HAP-1 (cell line): ENCODE results near the gene FAHD1.
"Not testable (repeated sequence)": the region's sequence is repeated elsewhere in the genome, so short reads cannot be mapped to it uniquely, and the experiment has no call there.

Experiments used
- DNase-seq, 2 experiments: peaks; one replicate each; pipeline ENCODE4 v3.0.0-alpha.2; 2016 to 2020; ENCODE audit warnings: low spot score in 2 of 2
- H3K27me3 ChIP-seq: fragments of 250-450 bp; sonication (Bioruptor Pico); 2 replicates; pipeline ENCODE4 v1.5.1; 2020; ENCODE audit warnings: low read depth, mild to moderate bottlenecking, moderate library complexity
- H3K36me3 ChIP-seq: fragments of 250-450 bp; sonication (Bioruptor Pico); replicated peaks from 2 replicates; pipeline ENCODE4 v1.5.1; 2020; ENCODE audit warnings: mild to moderate bottlenecking
- H3K4me1 ChIP-seq: fragments of 250-450 bp; sonication (Bioruptor Pico); 2 replicates; pipeline ENCODE4 v1.5.1; 2020; ENCODE audit warnings: mild to moderate bottlenecking
- H3K4me3 ChIP-seq: fragments of 250-450 bp; sonication (Bioruptor Pico); 2 replicates; pipeline ENCODE4 v1.5.1; 2020; ENCODE audit warnings: mild to moderate bottlenecking, moderate library complexity
- H3K9me3 ChIP-seq: fragments of 250-450 bp; sonication (Bioruptor Pico); 2 replicates; pipeline ENCODE4 v1.5.1; 2020; ENCODE audit warnings: mild to moderate bottlenecking, moderate library complexity
- in situ Hi-C: fragments of 300-500 bp; cut with MboI; formaldehyde crosslinking; loops from 3 replicates; pipeline ENCODE4 v1.14.3; 2020; ENCODE audit warnings: low sequenced_read_pairs, inconsistent platforms, mixed read lengths

Gene FAHD1

DNA sequence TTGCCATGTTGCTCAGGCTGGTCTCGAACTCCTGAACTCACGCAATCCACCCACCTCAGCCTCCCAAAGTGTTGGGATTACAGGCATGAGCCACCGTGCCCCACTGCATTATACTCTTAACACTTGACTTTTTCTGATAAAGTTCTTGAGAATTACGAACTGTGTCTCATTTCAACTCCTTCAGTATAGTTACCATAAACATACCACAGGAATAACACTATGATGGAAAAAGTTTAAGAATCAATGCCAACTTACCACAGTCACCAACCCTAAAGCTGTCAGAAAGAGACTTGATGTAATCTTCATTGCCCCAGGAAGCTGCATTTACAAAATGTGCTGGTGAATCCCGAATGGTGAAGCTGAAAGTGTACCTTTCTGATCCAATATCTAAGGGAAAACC, 34.7 kb downstream of the FAHD1 start:
- Histone ChIP-seq H3K4me3 (no peak overlapping the region), H3K4me1 (no peaks in the 10 kb centered on the region), H3K9me3 (no peaks in the 10 kb centered on the region), H3K27me3 (peaks cover 52% of the 10 kb centered on the region), H3K36me3 (no peaks in the 10 kb centered on the region)
- DNase-seq: no peak
- in situ Hi-C loops: no loop called here

DNA sequence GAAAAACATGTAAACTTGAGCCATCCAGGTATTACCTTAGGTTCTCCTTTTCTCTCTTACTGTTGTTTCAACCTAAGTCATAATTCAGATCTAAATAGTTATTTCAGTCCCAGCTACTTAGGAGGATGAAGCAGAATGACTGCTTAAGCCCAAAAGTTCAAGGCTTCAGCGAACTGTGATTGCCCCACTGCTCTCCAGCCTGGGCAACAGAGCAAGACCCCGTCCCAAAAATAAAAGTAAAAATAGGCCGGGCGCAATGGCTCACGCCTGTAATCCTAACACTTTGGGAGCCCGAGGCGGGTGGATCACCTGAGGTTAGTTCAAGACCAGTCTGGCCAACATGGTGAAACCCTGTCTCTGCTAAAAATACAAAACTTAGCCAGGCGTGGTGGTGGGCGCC, 35.4 kb downstream of the FAHD1 start:
- Histone ChIP-seq H3K9me3 (no peaks in the 10 kb centered on the region), H3K4me3 (no peak overlapping the region), H3K4me1 (no peaks in the 10 kb centered on the region), H3K36me3 (no peaks in the 10 kb centered on the region), H3K27me3 (peaks cover 46% of the 10 kb centered on the region)
- DNase-seq: no peak
- in situ Hi-C loops: no loop called here

DNA sequence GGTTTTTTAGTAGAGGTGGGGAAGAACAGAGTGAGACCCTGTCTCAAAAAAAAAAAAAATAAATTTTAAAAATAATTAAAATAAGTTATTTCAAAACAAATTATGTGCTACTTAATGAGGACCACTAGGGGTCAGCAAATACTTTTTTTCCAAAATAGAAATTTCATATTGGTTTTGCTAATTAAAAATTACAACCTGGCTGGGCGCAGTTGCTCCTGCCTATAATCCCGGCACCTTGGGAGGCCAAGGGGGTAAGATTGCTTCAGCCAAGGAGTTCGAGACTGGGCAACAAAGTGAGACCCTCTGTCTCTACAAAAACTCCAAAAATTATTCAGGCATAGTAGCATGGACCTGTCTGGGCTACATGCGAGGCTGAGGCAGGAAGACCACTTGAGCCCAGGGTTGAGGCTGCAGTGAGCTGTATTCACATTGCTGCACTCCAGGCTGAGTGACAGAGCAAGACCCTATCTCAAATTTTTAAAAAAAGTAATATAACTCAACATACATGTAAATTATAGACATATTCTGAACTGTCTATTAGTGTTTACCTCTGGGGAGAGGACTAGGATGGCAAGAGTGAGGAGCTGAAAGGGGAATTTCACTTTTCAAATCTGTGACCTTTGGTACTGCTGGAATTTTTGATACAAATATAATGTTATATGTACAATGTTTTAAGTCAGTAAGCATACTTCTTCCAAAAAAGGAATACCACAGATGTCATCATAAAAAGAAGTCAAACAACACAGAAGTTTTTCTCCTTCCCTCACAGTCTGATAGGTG, 36.9 kb downstream of the FAHD1 start:
- no peaks in the 10 kb centered on the region for H3K9me3 ChIP-seq
- no peak overlapping the region for H3K4me3 ChIP-seq
- no peaks in the 10 kb centered on the region for H3K36me3 ChIP-seq
- peak; percentile 29 to 46 for DNase-seq
- H3K27me3 ChIP-seq: peaks cover 35% of the 10 kb centered on the region
- in situ Hi-C loops: no loop called here
- H3K4me1 ChIP-seq: no peaks in the 10 kb centered on the region

DNA sequence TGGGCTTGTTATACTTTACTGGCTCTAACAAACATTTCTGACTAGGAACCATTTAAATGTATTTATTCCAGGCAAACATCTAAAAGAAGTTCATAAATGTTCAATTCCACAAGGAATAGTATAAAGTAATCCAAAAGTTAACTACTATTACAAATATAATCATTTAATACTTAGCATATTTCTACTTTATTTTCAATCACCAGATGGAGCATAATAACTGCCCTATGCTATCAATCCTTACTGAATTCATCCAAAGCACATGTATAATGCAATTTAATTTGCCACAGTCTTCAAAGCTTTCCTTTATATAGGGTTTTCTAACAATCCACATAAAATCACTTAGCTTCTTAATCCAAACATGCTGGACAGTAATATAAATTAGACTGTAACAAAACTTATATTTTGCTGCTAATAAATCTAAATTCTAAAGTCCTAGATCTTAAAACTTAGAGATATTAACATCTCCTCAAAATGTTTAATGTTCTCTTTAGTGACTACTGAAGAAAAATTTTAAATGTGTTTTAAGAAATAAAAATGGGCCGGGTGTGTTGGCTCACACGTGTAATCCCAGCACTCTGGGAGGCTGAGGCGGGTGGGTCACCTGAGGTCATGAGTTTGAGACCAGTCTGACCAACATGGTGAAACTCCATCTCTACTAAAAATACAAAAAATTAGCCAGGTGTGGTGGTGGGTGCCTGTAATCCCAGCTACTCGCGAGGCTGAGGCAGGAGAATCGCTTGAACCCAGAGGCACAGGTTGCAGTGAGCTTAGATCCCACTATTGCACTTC, 39.1 kb downstream of the FAHD1 start:
- in situ Hi-C loops: no loop called here
- no peaks in the 10 kb centered on the region for H3K36me3 ChIP-seq
- H3K27me3 ChIP-seq: peaks cover 13% of the 10 kb centered on the region
- no peak overlapping the region for H3K4me3 ChIP-seq
- no peaks in the 10 kb centered on the region for H3K9me3 ChIP-seq
- no peaks in the 10 kb centered on the region for H3K4me1 ChIP-seq
- no peak for DNase-seq

DNA sequence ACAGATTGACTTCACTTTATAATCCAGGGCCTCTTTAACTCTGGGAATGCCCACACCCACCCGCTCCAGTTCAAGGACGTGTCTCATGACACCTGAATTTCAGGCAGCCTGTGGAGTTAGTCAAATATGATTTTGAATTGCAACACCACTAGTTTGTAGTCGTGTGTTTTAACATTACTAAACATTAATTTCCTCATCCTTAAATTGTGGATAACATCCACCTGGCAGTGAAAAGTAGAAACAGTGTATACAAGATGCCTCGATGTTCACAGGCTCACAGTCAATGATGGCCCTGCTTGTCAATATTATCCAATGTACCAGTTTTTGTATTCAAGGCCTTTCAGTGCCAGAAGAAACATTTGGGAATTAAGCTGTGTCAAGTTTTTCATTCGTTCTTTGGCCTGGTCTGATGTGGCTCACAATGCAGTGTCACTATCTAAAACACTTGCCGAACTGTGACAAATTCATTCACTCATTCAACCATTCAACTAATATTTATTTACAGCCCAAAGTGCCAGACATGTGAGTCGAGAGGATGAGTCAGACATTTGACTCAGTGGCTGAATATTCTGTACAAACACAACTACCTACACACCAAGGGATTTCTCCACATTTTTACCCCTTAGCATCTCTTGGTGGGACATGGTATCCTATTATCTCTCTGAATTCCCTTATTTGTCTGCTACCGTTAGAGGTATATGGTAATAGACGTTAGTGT, 43.5 kb downstream of the FAHD1 start:
- no peaks in the 10 kb centered on the region for H3K36me3 ChIP-seq
- no peaks in the 10 kb centered on the region for H3K9me3 ChIP-seq
- H3K4me3 ChIP-seq: no peak overlapping the region
- in situ Hi-C loops: no loop called here
- no peak for DNase-seq
- H3K4me1 ChIP-seq: no peaks in the 10 kb centered on the region
- peaks cover 6% of the 10 kb centered on the region; the same call in 1 of the 2 replicates for H3K27me3 ChIP-seq

DNA sequence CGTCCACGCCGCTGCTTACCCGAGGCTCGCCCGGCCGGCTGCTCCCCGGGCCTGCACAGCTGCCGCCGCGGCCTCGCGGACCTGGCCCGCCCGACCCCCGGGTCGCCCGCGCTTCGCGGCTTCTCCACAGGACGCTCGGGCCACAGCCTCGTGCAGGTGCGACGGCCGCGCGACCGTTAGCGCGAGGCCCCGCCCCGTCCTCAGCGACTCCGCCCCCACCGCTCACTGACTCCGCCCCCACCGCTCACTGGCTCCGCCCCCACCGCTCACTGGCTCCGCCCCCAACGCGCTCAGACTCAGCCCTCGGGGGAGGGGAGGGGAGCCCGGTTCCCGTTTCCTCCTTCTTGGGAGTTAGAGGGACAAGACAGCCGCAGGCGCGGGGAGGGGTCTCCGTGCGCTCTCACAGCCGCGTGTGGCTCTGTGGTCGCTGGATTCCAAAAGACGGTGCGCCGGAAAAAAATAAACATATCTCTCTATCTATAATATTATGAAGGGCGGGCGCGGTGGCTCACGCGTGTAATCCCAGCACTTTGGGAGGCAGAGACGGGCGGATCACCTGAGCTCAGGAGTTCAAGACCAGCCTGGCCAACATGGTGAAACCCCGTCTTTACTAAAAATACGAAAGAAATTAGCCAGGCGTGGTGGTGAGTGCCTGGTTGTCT, 45.1 kb downstream of the FAHD1 start, which contains the start of gene MEIOB:
TSS of gene MEIOB (minus strand) at position 191 of the 662 bp plus-strand sequence. CDS start 3,989 bp downstream, outside the sequence.
- DNase-seq: peak in 1 of 2 experiments; percentile 71
- in situ Hi-C loops: no loop called here
- Histone ChIP-seq H3K4me3 (peak within 1 kb of the TSS; percentile 21), H3K4me1 (no peaks in the 10 kb centered on the region), H3K9me3 (no peaks in the 10 kb centered on the region), H3K36me3 (no peaks in the 10 kb centered on the region), H3K27me3 (0 out of 2 replicates have a peak, but pooled peaks cover 4% of the 10 kb centered on the region)

DNA sequence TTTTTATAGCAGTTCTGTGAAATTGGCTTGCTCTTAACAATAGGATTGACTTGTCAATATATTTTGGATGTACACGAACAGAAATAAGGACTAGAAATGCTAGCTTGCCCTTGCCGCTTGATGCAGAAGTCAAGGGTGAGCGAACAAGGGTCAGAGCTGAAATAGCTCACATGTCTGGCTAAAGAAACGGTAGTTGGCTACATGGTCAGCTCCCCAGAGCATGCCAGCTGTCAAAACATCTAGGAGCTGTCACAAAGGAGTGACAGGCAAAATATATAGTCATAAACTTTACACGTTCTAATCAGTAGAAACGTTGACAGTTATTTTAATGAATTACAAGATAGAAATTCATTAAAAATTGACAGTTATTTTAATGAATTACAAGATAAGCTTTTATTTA, 47.8 kb downstream of the FAHD1 start:
- Histone ChIP-seq H3K36me3 (no peaks in the 10 kb centered on the region), H3K9me3 (no peaks in the 10 kb centered on the region), H3K4me3 (no peak overlapping the region), H3K27me3 (peaks cover 5% of the 10 kb centered on the region; the same call in 1 of the 2 replicates), H3K4me1 (no peaks in the 10 kb centered on the region)
- DNase-seq: no peak
- in situ Hi-C loops: no loop called here

DNA sequence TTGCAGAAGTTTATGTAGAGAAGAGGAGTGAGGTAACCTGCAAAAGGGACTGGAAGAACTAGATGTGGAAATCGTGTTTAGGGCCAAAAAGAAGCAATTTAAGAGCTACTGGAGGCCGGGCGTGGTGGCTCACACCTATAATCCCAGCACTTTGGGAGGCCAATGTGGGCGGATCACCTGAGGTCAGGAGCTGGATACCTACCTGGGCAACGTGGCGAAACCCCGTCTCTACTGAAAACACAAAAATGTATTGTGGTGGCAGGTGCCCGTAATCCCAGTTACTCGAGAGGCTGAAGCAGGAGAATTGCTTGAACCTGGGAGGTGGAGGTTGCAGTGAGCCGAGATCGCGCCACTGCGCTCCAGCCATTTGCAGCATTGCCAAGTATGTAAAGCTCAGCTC, 49.1 kb downstream of the FAHD1 start:
- H3K27me3 ChIP-seq, H3K4me3 ChIP-seq, H3K9me3 ChIP-seq, H3K4me1 ChIP-seq, DNase-seq, H3K36me3 ChIP-seq, in situ Hi-C loops: not testable (repeated sequence)

DNA sequence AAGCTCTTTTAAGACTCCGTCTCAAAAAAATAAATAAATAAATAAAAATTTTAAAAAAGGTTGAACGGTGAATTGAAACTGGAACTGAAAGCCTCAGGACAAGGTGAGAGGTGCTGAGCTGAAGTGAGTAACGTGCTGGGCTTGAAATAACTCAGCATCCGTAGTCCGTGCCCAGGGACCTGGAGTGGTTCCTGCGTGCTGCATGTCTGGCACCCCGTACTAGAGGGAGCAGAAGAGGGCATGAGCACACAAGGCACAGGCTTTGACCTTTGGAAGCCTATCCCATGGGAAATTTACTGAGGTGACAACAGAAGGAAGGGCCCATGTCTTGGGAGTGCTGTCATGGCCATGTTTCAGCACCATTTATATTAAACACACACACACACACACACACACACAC, 49.5 kb downstream of the FAHD1 start:
- Histone ChIP-seq H3K4me1 (no peaks in the 10 kb centered on the region), H3K27me3 (peaks cover 5% of the 10 kb centered on the region; the same call in 1 of the 2 replicates), H3K36me3 (no peaks in the 10 kb centered on the region), H3K9me3 (no peaks in the 10 kb centered on the region), H3K4me3 (no peak overlapping the region)
- DNase-seq: no peak
- in situ Hi-C loops: no loop called here

DNA sequence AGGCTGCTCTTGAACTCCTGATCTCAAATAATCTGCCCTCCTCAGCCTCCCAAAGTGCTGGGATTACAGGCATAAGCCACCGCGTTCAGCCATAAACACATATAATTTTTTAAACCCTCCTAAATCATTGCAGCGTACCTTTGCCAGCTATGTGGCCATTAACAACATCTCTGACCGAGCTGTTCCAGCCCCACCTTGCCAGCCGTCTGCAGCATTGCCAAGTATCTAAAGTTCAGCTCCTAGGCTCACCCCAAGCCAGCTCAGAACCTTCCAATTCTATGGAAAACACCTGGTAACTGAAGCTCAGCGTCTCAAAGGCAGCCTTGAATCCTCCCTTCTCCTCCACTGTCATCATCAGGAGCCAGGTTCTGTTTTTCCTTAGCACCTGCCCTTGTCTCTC, 50.1 kb downstream of the FAHD1 start:
- Histone ChIP-seq H3K9me3 (no peaks in the 10 kb centered on the region), H3K27me3 (peaks cover 5% of the 10 kb centered on the region; the same call in 1 of the 2 replicates), H3K4me1 (no peaks in the 10 kb centered on the region), H3K4me3 (no peak overlapping the region), H3K36me3 (no peaks in the 10 kb centered on the region)
- in situ Hi-C loops: no loop called here
- DNase-seq: no peak

DNA sequence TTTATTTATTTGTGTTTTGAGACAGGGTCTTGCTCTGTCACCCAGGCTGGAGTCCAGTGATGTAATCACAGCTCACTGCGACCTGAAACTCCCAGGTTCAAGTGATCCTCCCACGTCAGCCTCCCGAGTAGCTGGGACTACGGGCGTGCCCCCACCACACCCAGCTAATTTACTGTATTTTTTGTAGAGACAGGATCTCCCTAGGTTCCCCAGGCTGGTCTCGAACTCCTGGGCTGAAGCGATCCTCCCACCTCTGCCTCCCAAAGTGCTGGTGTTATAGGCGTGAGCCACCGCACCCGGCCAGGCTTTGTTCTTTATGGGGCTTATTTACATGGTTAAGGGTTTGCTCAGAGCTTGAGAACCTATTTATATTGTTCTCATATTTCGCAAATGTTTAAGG, 50.8 kb downstream of the FAHD1 start:
- no peak for DNase-seq
- no peaks in the 10 kb centered on the region for H3K36me3 ChIP-seq
- H3K27me3 ChIP-seq: peaks cover 5% of the 10 kb centered on the region; the same call in 1 of the 2 replicates
- no peak overlapping the region for H3K4me3 ChIP-seq
- in situ Hi-C loops: no loop called here
- H3K4me1 ChIP-seq: no peaks in the 10 kb centered on the region
- H3K9me3 ChIP-seq: no peaks in the 10 kb centered on the region

DNA sequence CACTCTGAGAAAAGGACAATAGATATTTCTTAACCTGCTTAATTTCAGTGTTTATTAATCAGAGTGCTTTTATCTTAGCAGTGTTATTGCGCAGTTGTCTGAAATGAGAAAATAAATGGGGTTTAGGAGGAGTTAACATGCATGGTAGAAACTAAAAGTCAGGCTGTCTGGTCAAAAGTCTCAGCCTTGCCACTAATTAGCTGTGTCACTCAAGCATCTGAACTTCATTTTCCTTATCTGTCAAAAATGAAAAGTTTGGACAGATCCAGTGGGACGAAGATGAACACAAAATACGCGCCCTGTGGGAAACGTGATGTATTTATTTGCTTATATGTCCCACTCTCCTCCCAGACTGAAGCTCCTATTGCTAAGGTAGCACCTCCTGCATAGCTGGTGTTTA, 51.2 kb downstream of the FAHD1 start:
- Histone ChIP-seq H3K36me3 (no peaks in the 10 kb centered on the region), H3K27me3 (peaks cover 5% of the 10 kb centered on the region; the same call in 1 of the 2 replicates), H3K9me3 (no peaks in the 10 kb centered on the region), H3K4me1 (no peaks in the 10 kb centered on the region), H3K4me3 (no peak overlapping the region)
- in situ Hi-C loops: no loop called here
- DNase-seq: no peak
